Cardiac fibroblast (primary cell): ENCODE results near the gene TCF7L1.
"Not testable (repeated sequence)": the region's sequence is repeated elsewhere in the genome, so short reads cannot be mapped to it uniquely, and the experiment has no call there.

ENCODE experiments used
- DNase-seq, 2 donors: peaks; one replicate each; pipeline versions ENCODE4 v3.0.0 to v3.0.0-alpha.2; 2010; ENCODE audit warnings: low read depth in 2 of 2
- H3K4me3 ChIP-seq, 2 donors: replicated peaks in 1 of 2; 1 replicate in 1 of 2; 2 replicates in 1 of 2; pipeline ENCODE4 v1.5.1; 2011; ENCODE audit warnings: low read depth in 2 of 2, low read length in 2 of 2, mild to moderate bottlenecking in 2 of 2, moderate library complexity in 1 of 2
- TF ChIP-seq, protein P1 (sequence below): IDR thresholded peaks from one replicate; pipeline ENCODE4 v1.5.1; 2011; ENCODE audit warnings: low read depth, mild to moderate bottlenecking, low read length, inconsistent platforms

The TCF7L1 gene

DNA sequence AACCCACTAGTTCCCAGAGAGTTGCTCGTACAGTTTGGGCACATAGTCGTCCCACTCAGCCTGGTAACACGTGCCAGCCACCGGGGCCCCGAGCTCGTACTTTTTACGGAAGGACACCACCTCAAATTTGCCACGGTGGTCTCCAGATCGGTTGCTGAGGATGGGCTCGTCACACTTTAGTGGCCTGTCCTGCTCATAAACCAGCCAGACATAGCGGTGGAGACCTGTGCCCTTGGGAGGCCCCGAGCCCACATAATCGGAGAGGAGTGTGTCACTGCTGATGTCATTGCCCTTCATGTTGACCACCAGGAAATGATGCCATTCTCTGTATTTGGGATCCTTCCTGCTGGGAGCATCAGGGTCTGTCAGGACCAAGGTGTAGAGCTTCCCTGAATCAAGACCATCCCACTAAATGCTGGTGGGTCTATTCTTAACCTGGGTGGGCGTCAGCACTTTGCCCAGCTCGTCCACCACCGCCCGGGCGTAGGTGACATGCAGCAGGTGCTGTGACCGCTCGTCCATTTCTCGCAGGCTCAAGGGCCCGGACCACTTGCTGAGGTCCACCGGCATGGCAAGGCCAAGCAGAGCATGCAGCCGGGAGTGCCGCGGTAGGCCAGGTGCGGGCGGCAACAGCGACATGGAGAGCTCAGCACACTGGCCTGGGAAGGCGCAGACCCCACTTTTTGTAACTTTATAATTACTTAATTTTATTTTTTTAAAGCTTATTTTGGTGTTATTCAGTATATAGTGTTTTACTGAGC, 208.3 kb downstream of the TCF7L1 start:
- DNase-seq, result no peak
- TF ChIP-seq, protein P1, sequence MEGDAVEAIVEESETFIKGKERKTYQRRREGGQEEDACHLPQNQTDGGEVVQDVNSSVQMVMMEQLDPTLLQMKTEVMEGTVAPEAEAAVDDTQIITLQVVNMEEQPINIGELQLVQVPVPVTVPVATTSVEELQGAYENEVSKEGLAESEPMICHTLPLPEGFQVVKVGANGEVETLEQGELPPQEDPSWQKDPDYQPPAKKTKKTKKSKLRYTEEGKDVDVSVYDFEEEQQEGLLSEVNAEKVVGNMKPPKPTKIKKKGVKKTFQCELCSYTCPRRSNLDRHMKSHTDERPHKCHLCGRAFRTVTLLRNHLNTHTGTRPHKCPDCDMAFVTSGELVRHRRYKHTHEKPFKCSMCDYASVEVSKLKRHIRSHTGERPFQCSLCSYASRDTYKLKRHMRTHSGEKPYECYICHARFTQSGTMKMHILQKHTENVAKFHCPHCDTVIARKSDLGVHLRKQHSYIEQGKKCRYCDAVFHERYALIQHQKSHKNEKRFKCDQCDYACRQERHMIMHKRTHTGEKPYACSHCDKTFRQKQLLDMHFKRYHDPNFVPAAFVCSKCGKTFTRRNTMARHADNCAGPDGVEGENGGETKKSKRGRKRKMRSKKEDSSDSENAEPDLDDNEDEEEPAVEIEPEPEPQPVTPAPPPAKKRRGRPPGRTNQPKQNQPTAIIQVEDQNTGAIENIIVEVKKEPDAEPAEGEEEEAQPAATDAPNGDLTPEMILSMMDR, result no peak
- H3K4me3 ChIP-seq, result no peak overlapping the region

- DNase-seq, result no peak
- TF ChIP-seq, protein P1, result no peak
These were observed 209.0 kb downstream of the TCF7L1 start for GRCh38 chr2:85342156-85342555.

GRCh38 chr2:85343207-85343895, 210.2 kb downstream of the TCF7L1 start:
- DNase-seq, H3K4me3 ChIP-seq: not testable (repeated sequence)

More at GRCh38 chr2:85342156-85342555, 209.0 kb downstream of the TCF7L1 start:
- no peak overlapping the region for H3K4me3 ChIP-seq

DNA sequence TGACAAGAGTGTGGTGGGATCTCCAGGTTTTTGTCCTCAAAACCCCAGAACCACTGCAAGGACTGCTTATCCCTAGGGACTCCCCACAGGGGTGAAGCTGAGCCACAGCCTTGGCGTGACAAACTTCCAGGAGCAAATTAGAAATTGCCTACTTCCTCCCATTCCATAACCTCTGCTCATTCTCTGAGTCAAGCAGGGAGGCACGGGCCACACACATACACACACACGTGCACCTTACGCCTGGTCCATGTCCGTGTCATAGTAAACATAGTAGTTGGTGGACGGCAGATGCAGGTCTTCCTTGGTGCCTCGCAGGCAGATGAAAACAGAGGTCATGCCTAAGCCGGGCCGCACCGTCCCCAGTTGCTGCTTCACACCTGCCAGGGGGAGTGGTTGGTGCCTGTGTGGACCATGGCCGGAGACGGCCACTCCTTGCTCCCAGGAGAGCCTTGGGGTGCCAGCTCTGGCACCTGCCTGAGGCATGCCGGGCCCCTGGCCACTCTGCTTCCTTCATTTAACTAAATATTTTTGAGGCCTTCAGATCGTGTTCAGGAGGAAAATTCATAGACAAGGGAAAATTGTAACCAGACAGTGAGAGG, 211.3 kb downstream of the TCF7L1 start:
- TF ChIP-seq, protein P1, result no peak
- no peak overlapping the region for H3K4me3 ChIP-seq
- DNase-seq, result no peak

DNA sequence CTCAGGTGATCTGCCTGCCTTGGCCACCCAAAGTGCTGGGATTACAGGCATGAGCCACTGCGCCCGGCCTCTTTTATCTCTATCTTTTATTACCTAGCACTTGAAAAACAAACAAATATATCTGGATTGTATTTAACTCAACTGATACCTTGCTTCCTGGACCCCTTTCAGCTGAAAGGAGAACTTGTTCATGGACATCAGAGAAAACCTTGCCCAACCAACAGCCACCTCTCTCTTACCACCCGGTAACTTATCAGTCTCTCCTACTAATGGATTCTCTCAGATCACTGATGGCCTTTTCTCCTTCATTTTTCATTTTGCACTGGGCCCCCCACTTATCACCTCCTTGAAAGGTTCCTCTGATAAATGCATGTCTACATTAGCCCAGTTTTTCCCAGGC, 214.4 kb downstream of the TCF7L1 start:
- H3K4me3 ChIP-seq, result no peak overlapping the region
- no peak for DNase-seq
- TF ChIP-seq, protein P1, result no peak

- peak; percentile 29 to 31 for DNase-seq
- H3K4me3 ChIP-seq, result peak overlapping the region; percentile 72 to 73
- TF ChIP-seq, protein P1, result no peak
These were observed 220.7 kb downstream of the TCF7L1 start for GRCh38 chr2:85353876-85354285.
